Right lobe of liver (tissue), 6 donors: ENCODE results near the gene NEK1. TPM values are rescaled to one million over a fixed set of nuclear protein-coding genes. Genes with fewer than 3 reads are reported as not detected.

ENCODE experiments used
- ATAC-seq, 4 donors: fragments of 200-7000 bp; cut with Tn5 transposase; one replicate each; pipeline ENCODE4 v1.9.1; 2020; ENCODE audit warnings: mild to moderate bottlenecking in 4 of 4, moderate library complexity in 4 of 4
- DNase-seq, 3 donors: peaks; one replicate each; pipeline ENCODE4 v3.0.0-alpha.2; 2020
- H3K27ac ChIP-seq, 3 donors: fragments of 200-600 bp; one replicate each; pipeline ENCODE4 v1.8.0; 2022
- H3K27me3 ChIP-seq, 2 donors: fragments of 200-600 bp; one replicate each; pipeline ENCODE4 v1.8.0; 2022
- H3K36me3 ChIP-seq, 4 donors: fragments of 200-600 bp; sonication (generic) in 1 of 4; one replicate each; pipeline versions ENCODE4 v1.5.1 to v1.8.0; 2017 to 2022; ENCODE audit warnings: control low read depth in 1 of 4
- H3K4me1 ChIP-seq, 4 donors: fragments of 200-600 bp; sonication (generic) in 1 of 4; one replicate each; pipeline versions ENCODE4 v1.5.1 to v1.8.0; 2017 to 2022; ENCODE audit warnings: control low read depth in 1 of 4
- H3K4me3 ChIP-seq, 3 donors: fragments of 200-600 bp; one replicate each; pipeline ENCODE4 v1.8.0; 2022
- H3K9me3 ChIP-seq, 4 donors: fragments of 200-600 bp; sonication (generic) in 1 of 4; one replicate each; pipeline versions ENCODE4 v1.5.1 to v1.8.0; 2017 to 2022; ENCODE audit warnings: control low read depth in 1 of 4
- POLR2A ChIP-seq: fragments of 450-650 bp; IDR thresholded peaks from one replicate; pipeline ENCODE4 v1.6.1; 2017; ENCODE audit warnings: antibody characterized with exemption, mild to moderate bottlenecking
- WGBS: methylation state at CpG from one replicate; pipeline ENCODE4 v1.1.6; 2018; ENCODE audit warnings: low coverage, low lambda C conversion rate; ENCODE audit not compliant: insufficient coverage; ENCODE audit errors: missing lambda C conversion rate; 5-methylcytosine and 5-hydroxymethylcytosine counted together
- intact Hi-C, 2 donors: fragments of 100-400 bp; cut with DNase I; formaldehyde crosslinking; loops; one replicate each; pipeline versions ENCODE4 v1.11.2 to v1.14.1; 2022
- total RNA-seq, 6 experiments: library from RNA; depleted of rRNA in 2 of 6; stranded (reverse); fragments of >200 nt in 2 of 6; fragmentation: NEBNext Ultra II Directional in 3 of 6; extraction: Animal tissue kit (Norgen Biotek cat#: 25700) in 3 of 6; gene quantifications; one replicate each; pipeline versions ENCODE4 v1.1.0 to v1.2.4, GENCODE V29; 2016 to 2023
- TF ChIP-seq, protein P1 (sequence below), 4 donors: fragments of 200-600 bp in 3 of 4; fragments of 450-650 bp in 1 of 4; IDR thresholded peaks; one replicate each; pipeline versions ENCODE4 v1.5.1 to v1.8.0; 2016 to 2022; ENCODE audit warnings: antibody characterized with exemption in 4 of 4, mild to moderate bottlenecking in 2 of 4
- donor health status: DM: no; HTN: yes; CAD: no.
- donor health status: DM: no; HTN: no; CAD: no.
- donor health status: DM: no; HTN: no; CAD: no.
- donor health status: DM: no; HTN: yes; CAD: no.
- donor health status: DM: no; HTN: yes; CAD: no.

NEK1 gene
- total RNA-seq, 6 experiments from 2014 or later: 4.1 to 5.2 (median 4.5) TPM

DNA sequence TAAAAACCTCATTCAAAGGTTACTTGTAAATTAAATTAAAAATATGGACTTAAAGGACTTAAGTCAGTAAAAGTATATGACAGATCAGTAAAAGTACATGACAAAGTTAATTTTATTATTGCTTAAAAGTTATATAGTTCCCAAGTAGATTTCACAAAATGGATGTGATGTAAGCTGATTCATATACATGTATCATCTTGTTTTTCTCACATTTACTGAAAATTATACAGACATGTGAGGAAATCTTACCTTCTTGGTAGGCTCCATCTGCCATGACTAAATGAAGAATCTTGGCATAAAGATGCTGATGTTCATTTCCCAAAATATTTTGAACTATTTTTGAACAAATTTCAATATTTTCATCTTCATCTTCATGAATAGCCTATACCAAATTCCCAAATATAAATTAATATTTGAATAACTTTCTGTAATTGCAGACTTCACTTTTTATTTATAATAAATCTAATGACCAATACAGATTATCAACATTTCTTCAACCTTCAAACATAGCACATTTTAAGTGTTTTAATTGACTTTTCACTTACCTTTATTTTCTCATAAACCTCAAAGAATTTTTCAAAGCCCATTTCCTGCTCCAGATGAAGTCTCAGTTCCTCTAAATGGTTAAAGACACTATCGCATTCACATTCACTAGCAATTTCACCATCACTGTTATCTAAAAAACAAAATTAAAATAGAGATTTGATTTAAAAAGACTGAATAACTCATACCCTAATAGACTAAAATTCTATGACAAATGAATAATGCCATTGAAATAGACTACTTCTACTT, 212.2 kb downstream of the NEK1 start:
- no peaks in the 10 kb centered on the region for H3K36me3 ChIP-seq
- no peak overlapping the region for H3K27ac ChIP-seq
- H3K4me3 ChIP-seq: no peak overlapping the region
- 65% methylated on average over 1 of the region's 1 CpG for WGBS
- H3K27me3 ChIP-seq: no peaks in the 10 kb centered on the region
- TF ChIP-seq, protein P1, sequence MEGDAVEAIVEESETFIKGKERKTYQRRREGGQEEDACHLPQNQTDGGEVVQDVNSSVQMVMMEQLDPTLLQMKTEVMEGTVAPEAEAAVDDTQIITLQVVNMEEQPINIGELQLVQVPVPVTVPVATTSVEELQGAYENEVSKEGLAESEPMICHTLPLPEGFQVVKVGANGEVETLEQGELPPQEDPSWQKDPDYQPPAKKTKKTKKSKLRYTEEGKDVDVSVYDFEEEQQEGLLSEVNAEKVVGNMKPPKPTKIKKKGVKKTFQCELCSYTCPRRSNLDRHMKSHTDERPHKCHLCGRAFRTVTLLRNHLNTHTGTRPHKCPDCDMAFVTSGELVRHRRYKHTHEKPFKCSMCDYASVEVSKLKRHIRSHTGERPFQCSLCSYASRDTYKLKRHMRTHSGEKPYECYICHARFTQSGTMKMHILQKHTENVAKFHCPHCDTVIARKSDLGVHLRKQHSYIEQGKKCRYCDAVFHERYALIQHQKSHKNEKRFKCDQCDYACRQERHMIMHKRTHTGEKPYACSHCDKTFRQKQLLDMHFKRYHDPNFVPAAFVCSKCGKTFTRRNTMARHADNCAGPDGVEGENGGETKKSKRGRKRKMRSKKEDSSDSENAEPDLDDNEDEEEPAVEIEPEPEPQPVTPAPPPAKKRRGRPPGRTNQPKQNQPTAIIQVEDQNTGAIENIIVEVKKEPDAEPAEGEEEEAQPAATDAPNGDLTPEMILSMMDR (IDR thresholded peaks at IDR 0.05): no peak
- no peak for TF ChIP-seq POLR2A
- DNase-seq: no peak
- H3K9me3 ChIP-seq: no peaks in the 10 kb centered on the region
- ATAC-seq: no peak
- H3K4me1 ChIP-seq: no peaks in the 10 kb centered on the region
- intact Hi-C loops: no loop called here

- no peak overlapping the region for H3K4me3 ChIP-seq
- H3K27ac ChIP-seq: peak overlapping the region in 1 of 3 donors; percentile 20
- H3K36me3 ChIP-seq: no peaks in the 10 kb centered on the region
- no peaks in the 10 kb centered on the region for H3K9me3 ChIP-seq
- intact Hi-C loops: no loop called here
- TF ChIP-seq POLR2A: no peak
- peak in 1 of 4 donors; percentile 53 for ATAC-seq
- no peaks in the 10 kb centered on the region for H3K4me1 ChIP-seq
- DNase-seq: no peak
- no peaks in the 10 kb centered on the region for H3K27me3 ChIP-seq
Measured at GRCh38 chr4:169398316-169398715, 214.1 kb downstream of the NEK1 start.

DNA sequence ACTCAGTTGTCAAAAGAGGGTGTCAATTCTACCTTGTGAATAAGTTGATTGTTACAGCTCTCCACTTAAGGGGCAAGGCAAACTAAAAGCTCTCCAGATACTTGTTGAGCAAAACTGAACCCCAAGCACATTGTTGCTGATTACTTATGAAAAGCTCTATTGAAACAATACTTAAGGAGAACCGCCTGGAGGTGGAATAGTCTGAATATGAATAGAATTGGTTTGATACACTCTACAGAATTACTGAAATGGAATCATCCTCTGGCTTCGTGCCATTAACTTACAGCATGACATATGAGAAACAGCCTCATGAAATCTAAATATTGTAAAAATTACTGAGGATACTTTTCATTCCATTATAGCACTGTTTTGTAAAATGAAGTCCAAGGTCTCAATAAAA, 214.6 kb downstream of the NEK1 start:
- intact Hi-C loops: no loop called here
- DNase-seq (no peak), ATAC-seq (no peak)
- TF ChIP-seq, protein P1 (IDR thresholded peaks at IDR 0.05): no peak
- TF ChIP-seq POLR2A: no peak
- Histone ChIP-seq H3K27ac (peak overlapping the region in 1 of 3 donors; percentile 20), H3K9me3 (no peaks in the 10 kb centered on the region), H3K4me1 (no peaks in the 10 kb centered on the region), H3K4me3 (no peak overlapping the region), H3K36me3 (no peaks in the 10 kb centered on the region), H3K27me3 (no peaks in the 10 kb centered on the region)
- WGBS: 97% methylated on average over 2 of the region's 2 CpGs

DNA sequence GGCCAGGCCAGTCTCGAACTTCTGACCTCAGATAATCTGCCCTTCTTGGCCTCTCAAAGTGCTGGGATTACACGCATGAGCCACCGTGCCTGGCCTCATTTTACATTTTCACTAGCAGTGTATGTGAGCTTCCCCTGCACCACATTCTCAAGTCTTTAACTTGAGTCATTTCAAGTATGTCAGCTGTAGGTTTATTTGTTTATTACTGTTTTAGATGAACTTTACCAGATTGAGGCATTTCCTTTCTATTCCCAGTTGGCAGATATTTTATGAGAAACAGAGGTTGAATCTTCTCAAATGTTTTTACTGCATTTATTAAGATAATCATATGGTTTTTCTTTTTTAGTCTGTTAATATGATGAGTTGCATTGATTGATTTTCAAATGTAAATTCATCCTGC, 227.0 kb downstream of the NEK1 start:
- no peak for DNase-seq
- Histone ChIP-seq H3K27ac (no peak overlapping the region), H3K4me1 (no peaks in the 10 kb centered on the region), H3K4me3 (no peak overlapping the region), H3K36me3 (no peaks in the 10 kb centered on the region), H3K27me3 (no peaks in the 10 kb centered on the region), H3K9me3 (no peaks in the 10 kb centered on the region)
- no peak for ATAC-seq
- intact Hi-C loops: no loop called here
- WGBS: 88% methylated on average over 3 of the region's 3 CpGs
- no peak for TF ChIP-seq POLR2A

- no peak overlapping the region for H3K27ac ChIP-seq
- intact Hi-C loops: no loop called here
- no peaks in the 10 kb centered on the region for H3K36me3 ChIP-seq
- H3K4me3 ChIP-seq: no peak overlapping the region
- no peaks in the 10 kb centered on the region for H3K9me3 ChIP-seq
- WGBS: 81% methylated on average over 3 of the region's 3 CpGs
- ATAC-seq (no peak), DNase-seq (no peak)
- no peak for TF ChIP-seq POLR2A
- TF ChIP-seq, protein P1 (IDR thresholded peaks at IDR 0.05): no peak
- no peaks in the 10 kb centered on the region for H3K4me1 ChIP-seq
- H3K27me3 ChIP-seq: no peaks in the 10 kb centered on the region
Measured at GRCh38 chr4:169384779-169385178, 227.6 kb downstream of the NEK1 start.
